H1 (cell line): ENCODE data around the gene H6PD. TPM values are rescaled to one million over a fixed set of nuclear protein-coding genes. Genes with fewer than 3 reads are reported as not detected.

Experiments
- CTCF ChIA-PET: fragments of 300-600 bp; sonication (Branson Sonifier 250); formaldehyde crosslinking; loops from one replicate; lab custom pipeline; 2021; ENCODE audit not compliant: partially characterized antibody; lab: Charles Lee
- POLR2A ChIA-PET: fragments of 300-600 bp; sonication (Branson Sonifier 250); formaldehyde crosslinking; loops from one replicate; lab custom pipeline; 2021; ENCODE audit warnings: inconsistent platforms; ENCODE audit not compliant: partially characterized antibody; lab: Charles Lee
- DNase-seq, 2 experiments: peaks; one replicate each; pipeline versions ENCODE4 v3.0.0 to v3.0.0-alpha.2; 2010 to 2022; ENCODE audit warnings: low spot score in 2 of 2, low read depth in 1 of 2, mixed read lengths in 1 of 2
- FAIRE-seq: peaks from 2 replicates; lab custom pipeline; 2011; peaks lifted over from hg19 to GRCh38; lab: Jason Lieb, UNC
- H2AFZ ChIP-seq: 2 replicates; pipeline ENCODE4 v1.8.1; 2012; ENCODE audit warnings: low read length, inconsistent platforms
- H2AK5ac ChIP-seq: 2 replicates; pipeline ENCODE4 v1.6.1; 2013; ENCODE audit warnings: low read depth, low read length
- H2BK120ac ChIP-seq: replicated peaks from 2 replicates; pipeline ENCODE3; 2013; ENCODE audit warnings: low read depth, low read length, inconsistent platforms
- H2BK12ac ChIP-seq: 2 replicates; pipeline ENCODE4 v1.6.1; 2013; ENCODE audit warnings: low read depth, low read length
- H2BK15ac ChIP-seq: 2 replicates; pipeline ENCODE4 v1.6.1; 2013; ENCODE audit warnings: low read length
- H2BK20ac ChIP-seq: 2 replicates; pipeline ENCODE4 v1.6.1; 2013; ENCODE audit warnings: low read length
- H2BK5ac ChIP-seq: 2 replicates; pipeline ENCODE4 v1.6.1; 2013; ENCODE audit warnings: low read depth, low read length
- H3K14ac ChIP-seq: 2 replicates; pipeline ENCODE4 v1.6.1; 2013; ENCODE audit warnings: inconsistent platforms; ENCODE audit not compliant: insufficient read length
- H3K18ac ChIP-seq: 2 replicates; pipeline ENCODE4 v1.6.1; 2013; ENCODE audit warnings: low read length; ENCODE audit errors: extremely low read depth
- H3K23ac ChIP-seq: 2 replicates; pipeline ENCODE4 v1.6.1; 2013; ENCODE audit warnings: inconsistent platforms; ENCODE audit not compliant: insufficient read length
- H3K23me2 ChIP-seq: 2 replicates; pipeline ENCODE4 v1.6.1; 2013; ENCODE audit warnings: low read depth, low read length
- H3K27ac ChIP-seq: 2 replicates; pipeline ENCODE4 v1.6.1; 2011; ENCODE audit warnings: low read depth, low read length, inconsistent platforms
- H3K27me3 ChIP-seq, 4 experiments: replicated peaks in 1 of 4; 1 replicate in 1 of 4; 2 replicates in 3 of 4; pipeline versions ENCODE4 v1.6.1 to v1.8.1; 2011 to 2013; ENCODE audit warnings: low read length in 3 of 4, mild to moderate bottlenecking in 3 of 4, inconsistent platforms in 2 of 4, mixed read lengths in 2 of 4, moderate library complexity in 1 of 4; ENCODE audit not compliant: control insufficient read depth in 3 of 4, insufficient read depth in 3 of 4; ENCODE audit errors: extremely low read depth in 1 of 4
- H3K36me3 ChIP-seq, 4 experiments: 2 replicates each; pipeline versions ENCODE4 v1.6.1 to v1.8.1; 2011 to 2013; ENCODE audit warnings: mild to moderate bottlenecking in 4 of 4, low read length in 3 of 4, moderate library complexity in 2 of 4, control low read depth in 1 of 4, inconsistent platforms in 1 of 4; ENCODE audit not compliant: insufficient read depth in 4 of 4, control insufficient read depth in 2 of 4
- H3K4ac ChIP-seq: replicated peaks from 2 replicates; pipeline ENCODE3; 2013; ENCODE audit warnings: low read length, low read depth, mixed read lengths, inconsistent platforms; ENCODE audit not compliant: insufficient read length
- H3K4me1 ChIP-seq, 4 experiments: replicated peaks in 1 of 4; 1 replicate in 1 of 4; 2 replicates in 3 of 4; pipeline versions ENCODE4 v1.6.1 to v1.8.1; 2011 to 2013; ENCODE audit warnings: low read length in 3 of 4, inconsistent platforms in 2 of 4, mixed read lengths in 1 of 4; ENCODE audit not compliant: insufficient read depth in 4 of 4, control insufficient read depth in 3 of 4
- H3K4me2 ChIP-seq, 2 experiments: 2 replicates each; pipeline versions ENCODE4 v1.6.1 to v1.8.1; 2011 to 2013; ENCODE audit warnings: low read depth in 2 of 2, low read length in 2 of 2, control low read depth in 1 of 2, inconsistent platforms in 1 of 2, mild to moderate bottlenecking in 1 of 2; ENCODE audit not compliant: insufficient read depth in 1 of 2
- H3K4me3 ChIP-seq, 4 experiments: fragments of 200-600, 300-600 bp in 1 of 4; sonication (generic), shearing (Covaris generic), sonication (Bioruptor Twin) in 1 of 4; 2 replicates each; pipeline versions ENCODE4 v1.5.1 to v1.8.1; 2011 to 2016; ENCODE audit warnings: low read length in 4 of 4, low read depth in 3 of 4, control low read depth in 2 of 4, inconsistent platforms in 2 of 4, mild to moderate bottlenecking in 2 of 4, mixed read lengths in 1 of 4, moderate library complexity in 1 of 4; ENCODE audit not compliant: insufficient read depth in 2 of 4; ENCODE audit errors: extremely low read depth in 1 of 4
- H3K56ac ChIP-seq: replicated peaks from 2 replicates; pipeline ENCODE3; 2013; ENCODE audit warnings: low read depth, mild to moderate bottlenecking, mixed read lengths, low read length, inconsistent platforms; ENCODE audit not compliant: insufficient read length
- H3K79me1 ChIP-seq: 2 replicates; pipeline ENCODE4 v1.6.1; 2013; ENCODE audit warnings: low read depth, low read length, control low read depth
- H3K79me2 ChIP-seq, 2 experiments: 2 replicates each; pipeline versions ENCODE4 v1.6.1 to v1.8.1; 2012 to 2013; ENCODE audit warnings: low read length in 2 of 2, mild to moderate bottlenecking in 2 of 2, inconsistent platforms in 1 of 2; ENCODE audit not compliant: insufficient read depth in 2 of 2, control insufficient read depth in 1 of 2
- H3K9ac ChIP-seq, 4 experiments: replicated peaks in 1 of 4; 1 replicate in 1 of 4; 2 replicates in 3 of 4; pipeline versions ENCODE4 v1.6.1 to v1.8.1; 2011 to 2013; ENCODE audit warnings: low read depth in 3 of 4, low read length in 3 of 4, control low read depth in 2 of 4, mild to moderate bottlenecking in 2 of 4, moderate library complexity in 2 of 4, inconsistent platforms in 1 of 4; ENCODE audit errors: extremely low read depth in 1 of 4
- H3K9me3 ChIP-seq, 2 experiments: 2 replicates each; pipeline versions ENCODE4 v1.6.1 to v1.8.1; 2012 to 2013; ENCODE audit warnings: mild to moderate bottlenecking in 2 of 2, moderate library complexity in 2 of 2, control low read depth in 1 of 2, inconsistent platforms in 1 of 2, low read depth in 1 of 2, low read length in 1 of 2, mixed read lengths in 1 of 2; ENCODE audit not compliant: insufficient read depth in 2 of 2
- H4K20me1 ChIP-seq, 2 experiments: replicated peaks in 1 of 2; 2 replicates each; pipeline versions ENCODE3 to v1.8.1; 2011 to 2013; ENCODE audit warnings: inconsistent platforms in 2 of 2, low read length in 2 of 2, mild to moderate bottlenecking in 1 of 2; ENCODE audit not compliant: insufficient read depth in 2 of 2, control insufficient read depth in 1 of 2
- H4K5ac ChIP-seq: 2 replicates; pipeline ENCODE4 v1.6.1; 2013; ENCODE audit warnings: low read length, low read depth, mixed read lengths, inconsistent platforms; ENCODE audit not compliant: insufficient read length
- H4K8ac ChIP-seq: 2 replicates; pipeline ENCODE4 v1.8.0; 2013; ENCODE audit warnings: mild to moderate bottlenecking, moderate library complexity, low read length, inconsistent platforms; ENCODE audit not compliant: insufficient read depth; ENCODE audit errors: extremely low read depth
- H4K91ac ChIP-seq: replicated peaks from 2 replicates; pipeline ENCODE3; 2013; ENCODE audit warnings: low read length, mixed read lengths, inconsistent platforms; ENCODE audit not compliant: insufficient read length
- BCL11A ChIP-seq, 2 experiments: IDR thresholded peaks; one replicate each; pipeline ENCODE4 v1.6.1; 2011; ENCODE audit warnings: low read depth in 2 of 2, low read length in 2 of 2, mild to moderate bottlenecking in 2 of 2
- CHD2 ChIP-seq: IDR thresholded peaks from 2 replicates; pipeline ENCODE4 v1.6.1; 2012; ENCODE audit warnings: low read length, improper control_type of control experiment
- RAD21 ChIP-seq, 2 experiments: IDR thresholded peaks in 1 of 2; conservative IDR thresholded peaks in 1 of 2; 2 replicates each; pipeline ENCODE4 v1.6.1; 2011; ENCODE audit warnings: low read depth in 2 of 2, low read length in 2 of 2, improper control_type of control experiment in 1 of 2, inconsistent platforms in 1 of 2, mild to moderate bottlenecking in 1 of 2, moderate library complexity in 1 of 2
- SIRT6 ChIP-seq: IDR thresholded peaks from one replicate; pipeline ENCODE4 v1.7.1; 2012; ENCODE audit warnings: low read length, inconsistent platforms
- WGBS, 2 experiments: shearing (Covaris generic) in 1 of 2; methylation state at CpG; one replicate each; pipeline versions ENCODE4 v1.1.6 to v1.1.7; 2013 to 2015; ENCODE audit warnings: low lambda C conversion rate in 2 of 2, mixed read lengths in 2 of 2, inconsistent platforms in 1 of 2, low coverage in 1 of 2, missing lambda C conversion rate in 1 of 2; ENCODE audit not compliant: insufficient replicate concordance in 2 of 2, insufficient coverage in 1 of 2, insufficient read length in 1 of 2; ENCODE audit errors: extremely low coverage in 1 of 2, missing lambda C conversion rate in 1 of 2; 5-methylcytosine and 5-hydroxymethylcytosine counted together
- polyA plus RNA-seq, 7 experiments: library from polyadenylated mRNA; depleted of rRNA in 3 of 7; stranded (reverse) in 5 of 7; unstranded in 2 of 7; fragments of >200 nt in 5 of 7; fragments of 200-250 nt in 2 of 7; gene quantifications; 1 replicate in 5 of 7; 2 replicates in 1 of 7; 4 replicates in 1 of 7; pipeline versions ENCODE4 v1.2.1 to v1.2.3, GENCODE V29; 2011 to 2013; ENCODE audit warnings: missing spikeins in 2 of 7, mixed read lengths in 2 of 7
- total RNA-seq: library from RNA; stranded (reverse); fragmentation: NEBNext Ultra II Directional; extraction: Animal tissue kit (Norgen Biotek cat#: 25700); gene quantifications from 2 replicates; pipeline ENCODE4 v1.2.1, GENCODE V29; 2021
- TF ChIP-seq, protein P1 (sequence below), 3 experiments: IDR thresholded peaks; 1 replicate in 2 of 3; 2 replicates in 1 of 3; pipeline versions ENCODE4 v1.5.1 to v1.6.1; 2011; ENCODE audit warnings: low read length in 3 of 3, mild to moderate bottlenecking in 3 of 3, inconsistent platforms in 2 of 3, low read depth in 1 of 3, moderate library complexity in 1 of 3; ENCODE audit not compliant: insufficient read depth in 1 of 3; ENCODE audit errors: control extremely low read depth in 1 of 3

The H6PD gene
- total and polyA plus RNA-seq, 2 of the 8 experiments (the other 6 are each of a cell fraction or from before 2014, with no cell fraction given): 3.6 to 3.8 TPM

DNA sequence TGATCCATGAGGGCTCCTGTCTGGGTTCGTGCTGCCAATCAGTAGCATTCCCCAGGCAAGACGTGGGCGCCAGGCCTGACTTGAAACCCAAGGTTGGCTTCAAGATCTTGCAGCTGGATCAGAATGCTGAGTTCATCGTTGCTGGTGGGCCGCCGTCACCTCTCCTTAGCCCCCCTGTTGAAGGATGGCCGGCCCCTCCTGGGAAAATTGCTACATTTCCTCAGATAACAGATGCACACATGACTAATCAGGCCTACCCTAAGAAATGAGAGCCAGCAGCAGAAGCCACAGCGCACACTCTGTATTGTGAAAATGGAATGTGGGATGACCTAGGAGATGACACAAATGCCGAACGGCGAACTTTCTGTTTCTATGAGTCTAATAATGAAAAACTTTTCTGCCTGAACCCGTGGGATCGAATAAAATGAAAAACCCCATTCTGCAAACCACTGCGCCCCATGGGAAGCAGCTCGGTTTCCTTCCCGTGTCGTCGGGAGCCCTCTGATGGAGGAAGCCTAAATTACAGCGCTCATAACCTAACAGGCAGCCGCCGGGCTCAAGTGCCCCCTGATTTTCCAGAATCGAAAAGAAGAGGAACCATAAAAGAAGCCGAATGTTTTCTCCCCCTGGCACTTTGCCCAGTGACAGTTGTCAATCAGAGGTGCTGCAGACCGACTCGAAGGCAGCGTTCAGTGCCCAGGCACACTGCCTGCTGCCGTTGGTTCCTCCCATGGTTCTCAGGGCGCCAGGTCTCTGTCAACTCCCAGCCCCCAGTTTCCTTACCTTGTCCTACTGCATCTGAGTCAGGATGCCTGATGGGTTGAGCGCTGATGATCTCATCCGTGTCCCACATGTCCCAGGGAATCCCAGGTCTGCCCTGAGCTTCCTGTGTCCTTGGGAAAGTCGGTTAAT lies 38.2 kb upstream of the H6PD start:
- Histone ChIP-seq H2AFZ (peak overlapping the region; percentile 3; the same call in 1 of the 2 replicates), H4K20me1 (peaks cover 0 to 4% of the 10 kb centered on the region in 2 experiments), H3K27ac (no peak overlapping the region), H3K9ac (no peak overlapping the region), H3K79me1 (no peaks in the 10 kb centered on the region), H2BK20ac (no peak overlapping the region), H2BK120ac (no peak overlapping the region), H3K14ac (no peak overlapping the region), H3K4me3 (no peak overlapping the region), H3K4me2 (no peak overlapping the region), H3K23me2 (peaks cover 4% of the 10 kb centered on the region; the same call in 1 of the 2 replicates), H3K18ac (no peak overlapping the region), H4K91ac (no peak overlapping the region), H3K23ac (no peak overlapping the region), H3K36me3 (no peaks in the 10 kb centered on the region), H2BK12ac (peak overlapping the region; percentile 53; the same call in 1 of the 2 replicates), H3K4ac (no peak overlapping the region), H3K9me3 (no peaks in the 10 kb centered on the region), H2BK15ac (peak overlapping the region; percentile 93; the same call in 1 of the 2 replicates), H3K79me2 (no peaks in the 10 kb centered on the region), H3K27me3 (peaks cover 36 to 48% (median 46%) of the 10 kb centered on the region in 4 experiments), H2BK5ac (no peak overlapping the region), H3K4me1 (peaks cover 0 to 11% (median 6%) of the 10 kb centered on the region in 4 experiments; a peak in 6 of 7 replicates), H4K5ac (no peak overlapping the region), H3K56ac (no peak overlapping the region), H2AK5ac (0 out of 2 replicates have a peak overlapping the region, but pooled peaks have one; percentile 1), H4K8ac (no peak overlapping the region)
- ChIA-PET CTCF (interaction anchor here (0.6 to 5.4 kb wide), 28 partner anchors 8 to 471 kb away, joined by 3 to 45 read pairs (median 5); no protein-coding TSS in a partner anchor), POLR2A (interaction anchor here (0.6 to 1.7 kb wide), 4 partner anchors 14 to 187 kb away, joined by 3 to 8 read pairs (median 4); no protein-coding TSS in a partner anchor)
- FAIRE-seq: peak; percentile 89
- peak in 1 of 2 experiments; percentile 82 for DNase-seq
- 41% methylated on average over 31 of the region's 31 CpGs; no CpG with 5 or more reads in 1 of the 2 experiments for WGBS, 2 experiments
- TF ChIP-seq RAD21 (IDR thresholded peaks at IDR 0.05 in 1 of 2, conservative IDR thresholded peaks at IDR 0.05 in 1 of 2; ENCODE audit: low read depth in 2 of 2, low read length in 2 of 2) (peak; percentile 86 to 91), CHD2 (0 out of 2 replicates have a peak, but pooled peaks have one; percentile 26), SIRT6 (no peak), BCL11A (IDR thresholded peaks at IDR 0.05; ENCODE audit: low read depth in 2 of 2, low read length in 2 of 2) (no peak)
- TF ChIP-seq, protein P1, sequence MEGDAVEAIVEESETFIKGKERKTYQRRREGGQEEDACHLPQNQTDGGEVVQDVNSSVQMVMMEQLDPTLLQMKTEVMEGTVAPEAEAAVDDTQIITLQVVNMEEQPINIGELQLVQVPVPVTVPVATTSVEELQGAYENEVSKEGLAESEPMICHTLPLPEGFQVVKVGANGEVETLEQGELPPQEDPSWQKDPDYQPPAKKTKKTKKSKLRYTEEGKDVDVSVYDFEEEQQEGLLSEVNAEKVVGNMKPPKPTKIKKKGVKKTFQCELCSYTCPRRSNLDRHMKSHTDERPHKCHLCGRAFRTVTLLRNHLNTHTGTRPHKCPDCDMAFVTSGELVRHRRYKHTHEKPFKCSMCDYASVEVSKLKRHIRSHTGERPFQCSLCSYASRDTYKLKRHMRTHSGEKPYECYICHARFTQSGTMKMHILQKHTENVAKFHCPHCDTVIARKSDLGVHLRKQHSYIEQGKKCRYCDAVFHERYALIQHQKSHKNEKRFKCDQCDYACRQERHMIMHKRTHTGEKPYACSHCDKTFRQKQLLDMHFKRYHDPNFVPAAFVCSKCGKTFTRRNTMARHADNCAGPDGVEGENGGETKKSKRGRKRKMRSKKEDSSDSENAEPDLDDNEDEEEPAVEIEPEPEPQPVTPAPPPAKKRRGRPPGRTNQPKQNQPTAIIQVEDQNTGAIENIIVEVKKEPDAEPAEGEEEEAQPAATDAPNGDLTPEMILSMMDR (IDR thresholded peaks at IDR 0.05; ENCODE audit: control extremely low read depth in 1 of 3, insufficient read depth in 1 of 3, low read depth in 1 of 3, low read length in 3 of 3): peak; percentile 66 to 89 (median 69)
